SK-N-SH treated with all-trans-retinoic acid at 6 μM for 48 hours (cell line): ENCODE measurements around the gene URI1.

Source experiments
- ATAC-seq: fragments of 200-7000 bp; cut with Tn5 transposase; 3 replicates; pipeline ENCODE4 v1.9.1; 2020; ENCODE audit warnings: mild to moderate bottlenecking, moderate library complexity
- ARNTL ChIP-seq: fragments of 450-650 bp; formaldehyde crosslinking; IDR thresholded peaks from 2 replicates; pipeline ENCODE4 v1.5.0; 2020; ENCODE audit warnings: low read depth, mild to moderate bottlenecking, moderate library complexity, borderline replicate concordance
- BACH2 ChIP-seq: fragments of 250-450 bp; sonication (Bioruptor Pico); IDR thresholded peaks from 2 replicates; pipeline ENCODE4 v1.9.0; 2021; ENCODE audit warnings: mild to moderate bottlenecking, borderline replicate concordance
- CSDC2 ChIP-seq: fragments of 250-450 bp; sonication (Bioruptor Pico); IDR thresholded peaks from 2 replicates; pipeline ENCODE4 v1.5.0; 2020; ENCODE audit warnings: mild to moderate bottlenecking, moderate library complexity
- ESRRG ChIP-seq: fragments of 250-450 bp; sonication (Bioruptor Pico); IDR thresholded peaks from 2 replicates; pipeline ENCODE4 v1.6.1; 2021; ENCODE audit warnings: mild to moderate bottlenecking
- ISL1 ChIP-seq: fragments of 250-450 bp; sonication (Bioruptor Pico); IDR thresholded peaks from 2 replicates; pipeline ENCODE4 v2.1.2; 2022; ENCODE audit warnings: mild to moderate bottlenecking, moderate library complexity
- OSR1 ChIP-seq: fragments of 250-450 bp; sonication (Bioruptor Pico); IDR thresholded peaks from 2 replicates; pipeline ENCODE4 v1.8.0; 2022; ENCODE audit warnings: moderate library complexity, mild to moderate bottlenecking, inconsistent platforms
- PPARA ChIP-seq: fragments of 250-450 bp; sonication (Bioruptor Pico); IDR thresholded peaks from 2 replicates; pipeline ENCODE4 v1.5.0; 2020; ENCODE audit warnings: mild to moderate bottlenecking, borderline replicate concordance
- RARB ChIP-seq: fragments of 250-450 bp; sonication (Bioruptor Pico); IDR thresholded peaks from 2 replicates; pipeline ENCODE4 v1.8.0; 2021; ENCODE audit warnings: mild to moderate bottlenecking, moderate library complexity
- SNAI2 ChIP-seq: fragments of 250-450 bp; sonication (Bioruptor Pico); IDR thresholded peaks from 2 replicates; pipeline ENCODE4 v1.5.0; 2020; ENCODE audit warnings: mild to moderate bottlenecking, moderate library complexity
- TCF4 ChIP-seq: fragments of 250-450 bp; sonication (Bioruptor Pico); IDR thresholded peaks from 2 replicates; pipeline ENCODE4 v1.8.0; 2021; ENCODE audit warnings: mild to moderate bottlenecking, moderate library complexity, borderline replicate concordance
- TOX ChIP-seq: fragments of 250-450 bp; sonication (Bioruptor Pico); IDR thresholded peaks from 2 replicates; pipeline ENCODE4 v1.8.0; 2021; ENCODE audit warnings: mild to moderate bottlenecking, moderate library complexity, borderline replicate concordance
- ZC3H10 ChIP-seq: fragments of 250-450 bp; sonication (Bioruptor Pico); IDR thresholded peaks from 2 replicates; pipeline ENCODE4 v1.5.1; 2021; ENCODE audit warnings: mild to moderate bottlenecking, moderate library complexity
- ZFP3 ChIP-seq: fragments of 250-450 bp; sonication (Bioruptor Pico); IDR thresholded peaks from 2 replicates; pipeline ENCODE4 v1.5.0; 2020; ENCODE audit warnings: mild to moderate bottlenecking, moderate library complexity
- ZFP30 ChIP-seq: fragments of 450-650 bp; formaldehyde crosslinking; IDR thresholded peaks from 2 replicates; pipeline ENCODE4 v1.5.0; 2022; ENCODE audit warnings: mild to moderate bottlenecking, moderate library complexity
- ZNF565 ChIP-seq: fragments of 450-650 bp; formaldehyde crosslinking; conservative IDR thresholded peaks from 2 replicates; pipeline ENCODE4 v1.5.0; 2020; ENCODE audit warnings: low read depth, mild to moderate bottlenecking, moderate library complexity
- ZNF70 ChIP-seq: fragments of 450-650 bp; formaldehyde crosslinking; IDR thresholded peaks from 2 replicates; pipeline ENCODE4 v1.5.0; 2020; ENCODE audit warnings: mild to moderate bottlenecking, moderate library complexity
- ZNF8 ChIP-seq: fragments of 450-650 bp; formaldehyde crosslinking; IDR thresholded peaks from 2 replicates; pipeline ENCODE4 v1.5.0; 2020; ENCODE audit warnings: mild to moderate bottlenecking, moderate library complexity
- TF ChIP-seq, protein P1 (sequence below): fragments of 250-450 bp; sonication (Bioruptor Pico); IDR thresholded peaks from 2 replicates; pipeline ENCODE4 v1.5.0; 2020; ENCODE audit warnings: mild to moderate bottlenecking, moderate library complexity
- TF ChIP-seq, protein P2 (sequence below): fragments of 250-450 bp; sonication (Bioruptor Pico); IDR thresholded peaks from 2 replicates; pipeline ENCODE4 v1.8.0; 2020; ENCODE audit warnings: mild to moderate bottlenecking, moderate library complexity, borderline replicate concordance
- TF ChIP-seq, protein P3 (sequence below): fragments of 250-450 bp; sonication (Bioruptor Pico); IDR thresholded peaks from 2 replicates; pipeline ENCODE4 v1.5.1; 2020; ENCODE audit warnings: low read depth, mild to moderate bottlenecking, moderate library complexity
- TF ChIP-seq, protein P4 (sequence below): fragments of 250-450 bp; sonication (Bioruptor Pico); IDR thresholded peaks from 2 replicates; pipeline ENCODE4 v1.5.1; 2021; ENCODE audit warnings: mild to moderate bottlenecking, moderate library complexity
- TF ChIP-seq, protein P5 (sequence below): fragments of 250-450 bp; sonication (Bioruptor Pico); IDR thresholded peaks from 2 replicates; pipeline ENCODE4 v1.8.0; 2021; ENCODE audit warnings: low read depth, mild to moderate bottlenecking, moderate library complexity, borderline replicate concordance

Gene URI1, protein sequence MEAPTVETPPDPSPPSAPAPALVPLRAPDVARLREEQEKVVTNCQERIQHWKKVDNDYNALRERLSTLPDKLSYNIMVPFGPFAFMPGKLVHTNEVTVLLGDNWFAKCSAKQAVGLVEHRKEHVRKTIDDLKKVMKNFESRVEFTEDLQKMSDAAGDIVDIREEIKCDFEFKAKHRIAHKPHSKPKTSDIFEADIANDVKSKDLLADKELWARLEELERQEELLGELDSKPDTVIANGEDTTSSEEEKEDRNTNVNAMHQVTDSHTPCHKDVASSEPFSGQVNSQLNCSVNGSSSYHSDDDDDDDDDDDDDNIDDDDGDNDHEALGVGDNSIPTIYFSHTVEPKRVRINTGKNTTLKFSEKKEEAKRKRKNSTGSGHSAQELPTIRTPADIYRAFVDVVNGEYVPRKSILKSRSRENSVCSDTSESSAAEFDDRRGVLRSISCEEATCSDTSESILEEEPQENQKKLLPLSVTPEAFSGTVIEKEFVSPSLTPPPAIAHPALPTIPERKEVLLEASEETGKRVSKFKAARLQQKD

DNA sequence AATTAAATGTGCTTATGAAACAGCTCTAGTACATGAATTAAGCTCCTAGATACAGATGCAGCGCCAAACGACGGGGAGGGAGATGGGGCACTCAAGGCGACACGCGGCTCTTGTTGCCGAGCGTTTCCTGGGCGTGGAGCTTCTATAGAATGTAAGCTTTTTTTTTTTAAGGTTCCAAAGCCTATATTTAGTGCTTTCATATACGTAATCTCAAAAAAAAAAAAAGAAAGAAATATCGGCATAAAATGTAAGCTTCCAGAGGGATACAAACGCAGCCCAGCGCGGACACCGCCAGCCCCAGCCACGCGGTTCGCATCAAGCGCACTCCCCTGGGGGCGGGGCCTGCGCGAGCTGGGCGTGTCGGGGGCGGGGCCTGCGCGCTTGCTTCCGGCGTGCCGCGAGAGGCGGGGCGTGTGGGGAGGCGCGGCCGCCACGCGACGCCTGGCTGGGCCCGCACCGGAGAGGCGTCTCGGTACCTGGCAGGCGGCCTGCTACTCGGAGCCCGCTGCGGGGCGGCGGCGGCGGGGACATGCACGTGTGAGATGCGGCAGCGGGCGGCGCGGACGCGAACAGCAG is at the start of gene URI1:
Gene URI1, plus strand, starts transcription at position 412 of the 576 bp plus-strand sequence. CDS start 309 bp downstream, outside the sequence.
- ATAC-seq = peak; percentile 95
- TF ChIP-seq CSDC2 (CRISPR knock-in tag) (no peak), TCF4 (no peak), ZFP3 (CRISPR knock-in tag) (no peak), RARB (CRISPR knock-in tag) (no peak), SNAI2 (CRISPR knock-in tag) (no peak), BACH2 (CRISPR knock-in tag) (no peak), ZNF70 (CRISPR knock-in tag) (no peak), ZNF8 (CRISPR knock-in tag) (no peak), ARNTL (CRISPR knock-in tag) (no peak), ZNF565 (CRISPR knock-in tag) (no peak), ESRRG (CRISPR knock-in tag) (no peak), OSR1 (CRISPR knock-in tag) (no peak), ZC3H10 (CRISPR knock-in tag) (no peak), ZFP30 (CRISPR knock-in tag) (no peak), TOX (CRISPR knock-in tag) (no peak)
- TF ChIP-seq, protein P1, sequence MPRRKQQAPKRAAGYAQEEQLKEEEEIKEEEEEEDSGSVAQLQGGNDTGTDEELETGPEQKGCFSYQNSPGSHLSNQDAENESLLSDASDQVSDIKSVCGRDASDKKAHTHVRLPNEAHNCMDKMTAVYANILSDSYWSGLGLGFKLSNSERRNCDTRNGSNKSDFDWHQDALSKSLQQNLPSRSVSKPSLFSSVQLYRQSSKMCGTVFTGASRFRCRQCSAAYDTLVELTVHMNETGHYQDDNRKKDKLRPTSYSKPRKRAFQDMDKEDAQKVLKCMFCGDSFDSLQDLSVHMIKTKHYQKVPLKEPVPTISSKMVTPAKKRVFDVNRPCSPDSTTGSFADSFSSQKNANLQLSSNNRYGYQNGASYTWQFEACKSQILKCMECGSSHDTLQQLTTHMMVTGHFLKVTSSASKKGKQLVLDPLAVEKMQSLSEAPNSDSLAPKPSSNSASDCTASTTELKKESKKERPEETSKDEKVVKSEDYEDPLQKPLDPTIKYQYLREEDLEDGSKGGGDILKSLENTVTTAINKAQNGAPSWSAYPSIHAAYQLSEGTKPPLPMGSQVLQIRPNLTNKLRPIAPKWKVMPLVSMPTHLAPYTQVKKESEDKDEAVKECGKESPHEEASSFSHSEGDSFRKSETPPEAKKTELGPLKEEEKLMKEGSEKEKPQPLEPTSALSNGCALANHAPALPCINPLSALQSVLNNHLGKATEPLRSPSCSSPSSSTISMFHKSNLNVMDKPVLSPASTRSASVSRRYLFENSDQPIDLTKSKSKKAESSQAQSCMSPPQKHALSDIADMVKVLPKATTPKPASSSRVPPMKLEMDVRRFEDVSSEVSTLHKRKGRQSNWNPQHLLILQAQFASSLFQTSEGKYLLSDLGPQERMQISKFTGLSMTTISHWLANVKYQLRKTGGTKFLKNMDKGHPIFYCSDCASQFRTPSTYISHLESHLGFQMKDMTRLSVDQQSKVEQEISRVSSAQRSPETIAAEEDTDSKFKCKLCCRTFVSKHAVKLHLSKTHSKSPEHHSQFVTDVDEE (CRISPR knock-in tag) = no peak
- TF ChIP-seq, protein P2, sequence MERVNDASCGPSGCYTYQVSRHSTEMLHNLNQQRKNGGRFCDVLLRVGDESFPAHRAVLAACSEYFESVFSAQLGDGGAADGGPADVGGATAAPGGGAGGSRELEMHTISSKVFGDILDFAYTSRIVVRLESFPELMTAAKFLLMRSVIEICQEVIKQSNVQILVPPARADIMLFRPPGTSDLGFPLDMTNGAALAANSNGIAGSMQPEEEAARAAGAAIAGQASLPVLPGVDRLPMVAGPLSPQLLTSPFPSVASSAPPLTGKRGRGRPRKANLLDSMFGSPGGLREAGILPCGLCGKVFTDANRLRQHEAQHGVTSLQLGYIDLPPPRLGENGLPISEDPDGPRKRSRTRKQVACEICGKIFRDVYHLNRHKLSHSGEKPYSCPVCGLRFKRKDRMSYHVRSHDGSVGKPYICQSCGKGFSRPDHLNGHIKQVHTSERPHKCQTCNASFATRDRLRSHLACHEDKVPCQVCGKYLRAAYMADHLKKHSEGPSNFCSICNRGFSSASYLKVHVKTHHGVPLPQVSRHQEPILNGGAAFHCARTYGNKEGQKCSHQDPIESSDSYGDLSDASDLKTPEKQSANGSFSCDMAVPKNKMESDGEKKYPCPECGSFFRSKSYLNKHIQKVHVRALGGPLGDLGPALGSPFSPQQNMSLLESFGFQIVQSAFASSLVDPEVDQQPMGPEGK = no peak
- TF ChIP-seq, protein P3, sequence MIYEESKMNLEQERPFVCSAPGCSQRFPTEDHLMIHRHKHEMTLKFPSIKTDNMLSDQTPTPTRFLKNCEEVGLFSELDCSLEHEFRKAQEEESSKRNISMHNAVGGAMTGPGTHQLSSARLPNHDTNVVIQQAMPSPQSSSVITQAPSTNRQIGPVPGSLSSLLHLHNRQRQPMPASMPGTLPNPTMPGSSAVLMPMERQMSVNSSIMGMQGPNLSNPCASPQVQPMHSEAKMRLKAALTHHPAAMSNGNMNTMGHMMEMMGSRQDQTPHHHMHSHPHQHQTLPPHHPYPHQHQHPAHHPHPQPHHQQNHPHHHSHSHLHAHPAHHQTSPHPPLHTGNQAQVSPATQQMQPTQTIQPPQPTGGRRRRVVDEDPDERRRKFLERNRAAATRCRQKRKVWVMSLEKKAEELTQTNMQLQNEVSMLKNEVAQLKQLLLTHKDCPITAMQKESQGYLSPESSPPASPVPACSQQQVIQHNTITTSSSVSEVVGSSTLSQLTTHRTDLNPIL (CRISPR knock-in tag) = no peak
- TF ChIP-seq, protein P4, sequence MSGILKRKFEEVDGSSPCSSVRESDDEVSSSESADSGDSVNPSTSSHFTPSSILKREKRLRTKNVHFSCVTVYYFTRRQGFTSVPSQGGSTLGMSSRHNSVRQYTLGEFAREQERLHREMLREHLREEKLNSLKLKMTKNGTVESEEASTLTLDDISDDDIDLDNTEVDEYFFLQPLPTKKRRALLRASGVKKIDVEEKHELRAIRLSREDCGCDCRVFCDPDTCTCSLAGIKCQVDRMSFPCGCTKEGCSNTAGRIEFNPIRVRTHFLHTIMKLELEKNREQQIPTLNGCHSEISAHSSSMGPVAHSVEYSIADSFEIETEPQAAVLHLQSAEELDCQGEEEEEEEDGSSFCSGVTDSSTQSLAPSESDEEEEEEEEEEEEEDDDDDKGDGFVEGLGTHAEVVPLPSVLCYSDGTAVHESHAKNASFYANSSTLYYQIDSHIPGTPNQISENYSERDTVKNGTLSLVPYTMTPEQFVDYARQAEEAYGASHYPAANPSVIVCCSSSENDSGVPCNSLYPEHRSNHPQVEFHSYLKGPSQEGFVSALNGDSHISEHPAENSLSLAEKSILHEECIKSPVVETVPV (CRISPR knock-in tag) = no peak
- TF ChIP-seq, protein P5, sequence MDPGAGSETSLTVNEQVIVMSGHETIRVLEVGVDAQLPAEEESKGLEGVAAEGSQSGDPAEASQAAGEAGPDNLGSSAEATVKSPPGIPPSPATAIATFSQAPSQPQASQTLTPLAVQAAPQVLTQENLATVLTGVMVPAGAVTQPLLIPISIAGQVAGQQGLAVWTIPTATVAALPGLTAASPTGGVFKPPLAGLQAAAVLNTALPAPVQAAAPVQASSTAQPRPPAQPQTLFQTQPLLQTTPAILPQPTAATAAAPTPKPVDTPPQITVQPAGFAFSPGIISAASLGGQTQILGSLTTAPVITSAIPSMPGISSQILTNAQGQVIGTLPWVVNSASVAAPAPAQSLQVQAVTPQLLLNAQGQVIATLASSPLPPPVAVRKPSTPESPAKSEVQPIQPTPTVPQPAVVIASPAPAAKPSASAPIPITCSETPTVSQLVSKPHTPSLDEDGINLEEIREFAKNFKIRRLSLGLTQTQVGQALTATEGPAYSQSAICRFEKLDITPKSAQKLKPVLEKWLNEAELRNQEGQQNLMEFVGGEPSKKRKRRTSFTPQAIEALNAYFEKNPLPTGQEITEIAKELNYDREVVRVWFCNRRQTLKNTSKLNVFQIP (CRISPR knock-in tag) = no peak

DNA sequence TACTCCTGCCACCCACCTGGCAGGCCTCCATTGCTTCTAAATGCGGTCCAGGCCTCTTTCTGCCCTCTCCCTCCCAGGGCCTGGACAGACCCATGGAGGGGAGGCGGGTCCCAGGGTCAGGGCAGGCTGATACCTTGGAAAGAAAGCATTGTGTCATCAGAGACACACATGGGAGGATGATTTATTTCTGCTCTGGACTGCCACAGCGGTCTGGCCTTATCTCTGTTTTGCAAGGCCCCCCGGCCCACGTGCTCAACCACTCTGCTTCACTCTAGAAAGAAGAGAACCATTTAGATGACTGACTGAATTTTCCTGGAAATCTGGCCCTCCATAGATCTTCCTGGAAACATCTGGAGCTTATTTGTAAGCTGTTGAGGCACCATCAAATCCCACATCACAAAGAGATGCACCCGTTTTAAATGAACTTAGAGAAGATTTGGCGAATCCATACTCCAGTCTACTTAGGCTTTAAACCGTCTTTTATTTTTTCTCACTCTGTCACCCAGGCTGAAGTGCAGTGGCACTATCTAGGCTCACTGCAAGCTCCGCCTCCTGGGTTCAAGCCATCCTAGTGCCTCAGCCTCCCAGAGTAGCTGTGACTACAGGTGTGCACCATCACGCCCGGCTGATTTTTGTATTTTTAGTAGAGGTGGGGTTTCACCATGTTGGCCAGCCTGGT is 48.3 kb upstream of the URI1 start:
- no peak for ATAC-seq
- TF ChIP-seq ZFP3 (CRISPR knock-in tag) = no peak
- TF ChIP-seq, protein P4 (CRISPR knock-in tag) = no peak
- TF ChIP-seq CSDC2 (CRISPR knock-in tag) = no peak
- TF ChIP-seq, protein P1 (CRISPR knock-in tag) = no peak
- no peak for TF ChIP-seq ZFP30 (CRISPR knock-in tag)
- TF ChIP-seq ISL1 (CRISPR knock-in tag) = no peak
- TF ChIP-seq BACH2 (CRISPR knock-in tag) = no peak
- TF ChIP-seq ZNF565 (CRISPR knock-in tag) = no peak
- TF ChIP-seq PPARA (CRISPR knock-in tag) = no peak
